OCI-LY1 (cell line): ENCODE results near the gene ASTL.

ENCODE experiments used
- CTCF ChIP-seq: fragments of 200-600 bp; sonication (generic), shearing (Covaris generic); IDR thresholded peaks from 2 replicates; pipeline ENCODE4 v1.5.1; 2017; ENCODE audit warnings: mild to moderate bottlenecking, antibody characterized with exemption, low read length, moderate library complexity, mixed read lengths
- EZH2 ChIP-seq: fragments of 200-600 bp; sonication (generic), shearing (Covaris generic); IDR thresholded peaks from 2 replicates; pipeline ENCODE4 v1.8.0; 2017; ENCODE audit warnings: borderline replicate concordance, mixed run types, mild to moderate bottlenecking, antibody characterized with exemption, low read length, moderate library complexity, mixed read lengths

- TF ChIP-seq CTCF (no peak), EZH2 (no peak)
Observed at GRCh38 chr2:96120991-96121390, 17.3 kb downstream of the ASTL start.
